Measurements from ENCODE around the gene PARK7. TPM values are rescaled to one million over a fixed set of nuclear protein-coding genes. Genes with fewer than 3 reads are reported as not detected.

The PARK7 gene
- total RNA-seq, 3 donors from 2014 or later: 135 to 200 (median 186) TPM

- DNase-seq: no peak
- H3K4me1 ChIP-seq (ENCODE audit: low read depth): peaks cover 20% of the 10 kb centered on the region
- intact Hi-C loops (cut with DNase I, micrococcal nuclease): loop anchor here in 1 of 2 donors (10.0 kb wide), 1 partner anchor 110 kb away; no protein-coding TSS in a partner anchor
Observed at GRCh38 chr1:8025061-8025670, 63.7 kb downstream of the PARK7 start.

DNA sequence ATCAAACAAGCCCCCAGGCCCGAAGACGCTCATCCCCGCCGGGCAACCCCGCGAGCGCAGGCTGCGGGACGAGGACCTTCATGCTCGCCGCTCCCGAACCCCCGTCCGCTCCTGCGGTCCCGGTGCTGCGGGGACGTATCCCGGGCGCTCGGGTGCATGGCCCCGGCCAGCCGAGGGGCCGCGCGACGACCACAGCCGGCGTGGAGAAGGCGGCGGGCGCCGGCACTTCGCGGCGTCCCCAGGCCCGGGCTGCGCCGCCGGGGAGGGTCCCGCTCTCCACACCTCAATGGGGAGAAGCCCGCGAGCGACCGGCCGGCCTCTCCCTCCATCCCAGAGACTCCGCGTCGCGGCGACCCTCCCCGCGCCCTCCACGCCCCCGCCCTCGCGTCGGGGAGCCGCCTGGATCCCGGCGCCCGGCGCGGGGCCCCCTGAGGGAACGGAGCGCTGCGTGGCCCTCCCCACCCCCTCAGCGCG lies 64.2 kb downstream of the PARK7 start:
- Histone ChIP-seq H3K4me1 (ENCODE audit: low read depth) (peaks cover 20% of the 10 kb centered on the region), H3K9me3 (no peaks in the 10 kb centered on the region), H3K4me3 (peak overlapping the region; percentile 79), H3K36me3 (ENCODE audit: low read depth) (no peaks in the 10 kb centered on the region)
- DNase-seq (peak in 1 of 3 donors; percentile 33), ATAC-seq (peak; percentile 4)
- TF ChIP-seq CTCF (IDR thresholded peaks at IDR 0.05): no peak
- intact Hi-C loops (cut with DNase I, micrococcal nuclease): loop anchor here in 1 of 2 donors (10.0 kb wide), 1 partner anchor 109 kb away; no protein-coding TSS in a partner anchor

More at GRCh38 chr1:8025061-8025670, 63.7 kb downstream of the PARK7 start:
- no peak for ATAC-seq
- Histone ChIP-seq H3K4me3 (peak overlapping the region; percentile 79), H3K9me3 (no peaks in the 10 kb centered on the region), H3K36me3 (ENCODE audit: low read depth) (no peaks in the 10 kb centered on the region)
- no peak for TF ChIP-seq CTCF (IDR thresholded peaks at IDR 0.05)

DNA sequence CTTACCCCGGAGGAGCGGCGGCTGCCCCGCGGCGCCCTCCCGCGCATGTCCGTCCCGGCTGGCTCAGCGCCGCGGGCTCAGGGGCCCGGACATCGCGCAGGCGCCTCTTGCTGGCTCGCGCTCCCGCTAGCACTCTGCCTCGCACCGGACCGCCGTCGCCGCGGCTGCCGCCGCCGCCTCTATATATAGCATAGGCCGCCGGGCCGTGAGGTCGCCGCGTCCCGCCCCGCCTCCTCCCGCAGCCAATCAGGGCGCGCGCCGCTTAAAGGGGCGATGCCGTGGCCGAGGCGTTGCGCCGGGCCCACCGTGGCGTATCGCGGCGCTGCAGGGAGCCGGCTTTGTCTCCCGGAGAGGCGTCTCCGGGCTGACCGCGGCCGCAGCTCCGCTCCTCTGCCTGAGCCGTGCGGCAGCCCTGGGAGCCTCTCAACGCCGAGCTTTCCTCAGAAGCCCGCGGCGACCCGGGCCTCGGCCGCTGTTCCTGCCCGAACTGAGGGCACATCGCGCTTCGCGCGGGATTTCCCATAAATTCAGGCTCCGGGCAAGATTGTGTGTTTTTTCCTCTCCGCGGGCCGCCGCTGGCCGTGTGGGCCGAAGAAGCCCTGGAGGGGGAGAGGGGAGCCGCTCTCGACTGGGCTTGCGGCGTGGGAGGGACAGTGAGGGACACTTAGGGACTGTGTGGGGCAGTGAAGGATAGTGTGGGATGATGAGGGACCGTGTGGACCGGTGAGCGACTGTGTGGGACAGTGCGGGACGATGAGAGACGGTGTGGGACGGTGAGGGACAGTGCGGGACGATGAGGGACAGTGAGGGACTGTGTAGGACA lies 64.9 kb downstream of the PARK7 start, which contains the start of gene ERRFI1:
ERRFI1 (minus strand) TSS at position 157 of the 823 bp plus-strand sequence. CDS start 10,690 bp downstream, outside the sequence.
- Histone ChIP-seq H3K4me1 (ENCODE audit: low read depth) (peaks cover 20% of the 10 kb centered on the region), H3K4me3 (peak within 1 kb of the TSS; percentile 79), H3K36me3 (ENCODE audit: low read depth) (no peaks in the 10 kb centered on the region), H3K9me3 (no peaks in the 10 kb centered on the region)
- intact Hi-C loops (cut with DNase I, micrococcal nuclease): loop anchor here in 1 of 2 donors (10.0 kb wide), 1 partner anchor 108 kb away; no protein-coding TSS in a partner anchor
- DNase-seq (peak; percentile 95 to 97 (median 95)), ATAC-seq (peak; percentile 94)
- no peak for TF ChIP-seq CTCF (IDR thresholded peaks at IDR 0.05)

DNA sequence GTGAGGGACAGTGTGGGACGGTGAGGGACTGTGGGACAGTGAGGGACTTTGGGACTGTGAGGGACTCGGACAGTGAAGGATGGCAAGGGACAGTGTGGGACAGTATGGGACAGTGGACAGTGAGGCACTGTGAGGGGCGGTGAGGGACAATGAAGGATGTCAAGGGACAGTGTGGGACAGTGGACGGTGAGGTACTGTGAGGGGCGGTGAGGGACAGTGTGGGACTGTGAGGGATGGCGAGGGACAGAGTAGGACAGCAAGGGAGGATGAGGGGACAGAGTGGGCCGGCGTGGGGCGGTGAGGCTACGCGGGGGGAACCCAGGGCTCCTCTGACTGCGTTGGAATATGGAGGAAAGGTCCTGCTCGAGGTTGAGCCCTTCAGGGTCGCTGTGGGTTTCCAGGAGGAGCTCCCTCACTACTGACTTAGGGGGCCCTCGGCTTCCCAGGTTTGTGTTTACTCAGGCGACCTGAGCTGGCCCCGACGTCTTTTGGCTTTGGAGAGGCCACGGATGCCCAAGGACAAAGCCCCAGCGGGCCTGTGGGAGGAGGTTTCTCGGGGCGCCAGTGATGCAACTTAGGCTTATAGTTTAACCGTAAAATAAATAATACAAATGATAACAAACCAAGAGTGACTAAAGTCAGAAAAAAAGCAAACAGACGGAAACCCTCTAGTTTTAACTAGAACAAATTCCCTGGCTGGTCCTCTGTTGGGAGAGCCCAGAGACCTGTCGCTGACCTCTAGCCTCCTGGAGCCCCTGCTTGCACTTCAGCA lies 65.7 kb downstream of the PARK7 start:
- Histone ChIP-seq H3K9me3 (no peaks in the 10 kb centered on the region), H3K36me3 (ENCODE audit: low read depth) (no peaks in the 10 kb centered on the region), H3K4me3 (no peak overlapping the region), H3K4me1 (ENCODE audit: low read depth) (peaks cover 20% of the 10 kb centered on the region)
- DNase-seq (peak; percentile 48 to 72 (median 66)), ATAC-seq (peak; percentile 11)
- intact Hi-C loops (cut with DNase I, micrococcal nuclease): loop anchor here in 1 of 2 donors (10.0 kb wide), 1 partner anchor 108 kb away; no protein-coding TSS in a partner anchor
- TF ChIP-seq CTCF (IDR thresholded peaks at IDR 0.05): no peak
